GM23338 (cell line): ENCODE results near the gene SUPT3H.

Experiments
- CREB1 ChIP-seq: fragments of 250-450 bp; sonication (Bioruptor Pico); IDR thresholded peaks from 2 replicates; pipeline ENCODE4 v1.5.0; 2020; ENCODE audit warnings: low read depth, mild to moderate bottlenecking, moderate library complexity
- EZH2 ChIP-seq: fragments of 200-600 bp; sonication (generic); IDR thresholded peaks from one replicate; pipeline ENCODE4 v1.8.0; 2017; ENCODE audit warnings: antibody characterized with exemption, mild to moderate bottlenecking, low read depth; ENCODE audit not compliant: unreplicated experiment
- EZH2phosphoT487 ChIP-seq: fragments of 200-600 bp; sonication (generic); IDR thresholded peaks from one replicate; pipeline ENCODE4 v1.8.1; 2018; ENCODE audit warnings: antibody characterized with exemption; ENCODE audit not compliant: unreplicated experiment
- POLR2AphosphoS5 ChIP-seq: IDR thresholded peaks from 2 replicates; pipeline ENCODE4 v1.6.1; 2016; ENCODE audit warnings: antibody characterized with exemption, low read depth
- TF ChIP-seq, protein P1 (sequence below), 2 experiments: fragments of 200-600 bp in 1 of 2; sonication (generic) in 1 of 2; conservative IDR thresholded peaks; 2 replicates each; pipeline versions ENCODE4 v1.5.1 to v1.6.1; 2016 to 2017; ENCODE audit warnings: antibody characterized with exemption in 2 of 2, low read depth in 2 of 2, mild to moderate bottlenecking in 2 of 2, moderate library complexity in 1 of 2

GRCh38 chr6:44833248-44833647 lies 544.5 kb downstream of the SUPT3H start:
- TF ChIP-seq, protein P1, sequence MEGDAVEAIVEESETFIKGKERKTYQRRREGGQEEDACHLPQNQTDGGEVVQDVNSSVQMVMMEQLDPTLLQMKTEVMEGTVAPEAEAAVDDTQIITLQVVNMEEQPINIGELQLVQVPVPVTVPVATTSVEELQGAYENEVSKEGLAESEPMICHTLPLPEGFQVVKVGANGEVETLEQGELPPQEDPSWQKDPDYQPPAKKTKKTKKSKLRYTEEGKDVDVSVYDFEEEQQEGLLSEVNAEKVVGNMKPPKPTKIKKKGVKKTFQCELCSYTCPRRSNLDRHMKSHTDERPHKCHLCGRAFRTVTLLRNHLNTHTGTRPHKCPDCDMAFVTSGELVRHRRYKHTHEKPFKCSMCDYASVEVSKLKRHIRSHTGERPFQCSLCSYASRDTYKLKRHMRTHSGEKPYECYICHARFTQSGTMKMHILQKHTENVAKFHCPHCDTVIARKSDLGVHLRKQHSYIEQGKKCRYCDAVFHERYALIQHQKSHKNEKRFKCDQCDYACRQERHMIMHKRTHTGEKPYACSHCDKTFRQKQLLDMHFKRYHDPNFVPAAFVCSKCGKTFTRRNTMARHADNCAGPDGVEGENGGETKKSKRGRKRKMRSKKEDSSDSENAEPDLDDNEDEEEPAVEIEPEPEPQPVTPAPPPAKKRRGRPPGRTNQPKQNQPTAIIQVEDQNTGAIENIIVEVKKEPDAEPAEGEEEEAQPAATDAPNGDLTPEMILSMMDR (conservative IDR thresholded peaks at IDR 0.05; ENCODE audit: low read depth in 2 of 2): no peak
- TF ChIP-seq EZH2phosphoT487: no peak
- TF ChIP-seq POLR2AphosphoS5: no peak
- TF ChIP-seq EZH2: no peak
- TF ChIP-seq CREB1 (CRISPR knock-in tag): no peak
